CD8-positive, alpha-beta memory T cell (primary cell): ENCODE data around the gene TAPT1. TPM values are rescaled to one million over a fixed set of nuclear protein-coding genes. Genes with fewer than 3 reads are reported as not detected.
"Not testable (repeated sequence)": the region's sequence is repeated elsewhere in the genome, so short reads cannot be mapped to it uniquely, and the experiment has no call there.

Experiments
- CTCF ChIA-PET: fragments of 350-600 bp; sonication (Branson Sonifier 250); formaldehyde crosslinking; loops from one replicate; lab custom pipeline; 2021; ENCODE audit warnings: antibody characterized with exemption; lab: Charles Lee
- POLR2A ChIA-PET: fragments of 350-600 bp; sonication (Branson Sonifier 250); formaldehyde crosslinking; loops from one replicate; lab custom pipeline; 2021; ENCODE audit warnings: antibody characterized with exemption; lab: Charles Lee
- DNase-seq, 5 donors: peaks; one replicate each; pipeline versions ENCODE4 v3.0.0 to v3.0.0-alpha.2; 2020 to 2022; ENCODE audit warnings: mixed read lengths in 1 of 5
- H3K27ac ChIP-seq: one replicate; pipeline ENCODE4 v1.7.0; 2013; ENCODE audit warnings: low read depth, mild to moderate bottlenecking, low read length, moderate library complexity
- H3K27me3 ChIP-seq: 2 replicates; pipeline ENCODE4 v1.7.0; 2013; ENCODE audit warnings: low read length, mild to moderate bottlenecking; ENCODE audit not compliant: insufficient read depth, poor library complexity, severe bottlenecking
- H3K36me3 ChIP-seq: 2 replicates; pipeline ENCODE4 v1.7.0; 2013; ENCODE audit warnings: mild to moderate bottlenecking, low read length, moderate library complexity; ENCODE audit not compliant: insufficient read depth
- H3K4me1 ChIP-seq: 2 replicates; pipeline ENCODE4 v1.7.0; 2013; ENCODE audit warnings: mild to moderate bottlenecking, low read length, moderate library complexity; ENCODE audit not compliant: insufficient read depth
- H3K4me3 ChIP-seq: 2 replicates; pipeline ENCODE4 v1.7.0; 2013; ENCODE audit warnings: mild to moderate bottlenecking, low read length
- H3K9me3 ChIP-seq: 2 replicates; pipeline ENCODE4 v1.7.0; 2013; ENCODE audit warnings: mild to moderate bottlenecking, low read length
- H3K27ac Mint-ChIP-seq, 8 donors: one replicate each; pipeline ENCODE4 v1.8.0; 2020 to 2021; ENCODE audit warnings: mixed read lengths in 8 of 8, mild to moderate bottlenecking in 6 of 8, inconsistent platforms in 3 of 8, moderate library complexity in 3 of 8
- H3K27me3 Mint-ChIP-seq, 2 donors: one replicate each; pipeline ENCODE4 v1.8.0; 2020 to 2021; ENCODE audit warnings: mixed read lengths in 2 of 2, mild to moderate bottlenecking in 1 of 2, moderate library complexity in 1 of 2
- H3K36me3 Mint-ChIP-seq, 3 donors: one replicate each; pipeline ENCODE4 v1.8.0; 2020 to 2021; ENCODE audit warnings: mixed read lengths in 3 of 3, inconsistent platforms in 1 of 3, mild to moderate bottlenecking in 1 of 3
- H3K4me1 Mint-ChIP-seq, 3 donors: one replicate each; pipeline ENCODE4 v1.8.0; 2020 to 2021; ENCODE audit warnings: mixed read lengths in 3 of 3, inconsistent platforms in 1 of 3, mild to moderate bottlenecking in 1 of 3
- H3K4me3 Mint-ChIP-seq, 7 donors: one replicate each; pipeline ENCODE4 v1.8.0; 2020 to 2021; ENCODE audit warnings: mixed read lengths in 7 of 7, mild to moderate bottlenecking in 6 of 7, moderate library complexity in 4 of 7, inconsistent platforms in 2 of 7
- H3K9me3 Mint-ChIP-seq, 5 donors: one replicate each; pipeline ENCODE4 v1.8.0; 2020 to 2022; ENCODE audit warnings: mixed read lengths in 5 of 5, mild to moderate bottlenecking in 3 of 5, moderate library complexity in 2 of 5, inconsistent platforms in 1 of 5
- polyA plus RNA-seq: library from polyadenylated mRNA; unstranded; fragments of 300-500 nt; fragmentation: Illumina TruSeq; gene quantifications from one replicate; pipeline ENCODE4 v1.2.3, GENCODE V29; 2021
- total RNA-seq, 2 experiments: library from RNA; stranded (reverse); gene quantifications; one replicate each; pipeline ENCODE4 v1.2.3, GENCODE V29; 2021

Gene TAPT1, protein sequence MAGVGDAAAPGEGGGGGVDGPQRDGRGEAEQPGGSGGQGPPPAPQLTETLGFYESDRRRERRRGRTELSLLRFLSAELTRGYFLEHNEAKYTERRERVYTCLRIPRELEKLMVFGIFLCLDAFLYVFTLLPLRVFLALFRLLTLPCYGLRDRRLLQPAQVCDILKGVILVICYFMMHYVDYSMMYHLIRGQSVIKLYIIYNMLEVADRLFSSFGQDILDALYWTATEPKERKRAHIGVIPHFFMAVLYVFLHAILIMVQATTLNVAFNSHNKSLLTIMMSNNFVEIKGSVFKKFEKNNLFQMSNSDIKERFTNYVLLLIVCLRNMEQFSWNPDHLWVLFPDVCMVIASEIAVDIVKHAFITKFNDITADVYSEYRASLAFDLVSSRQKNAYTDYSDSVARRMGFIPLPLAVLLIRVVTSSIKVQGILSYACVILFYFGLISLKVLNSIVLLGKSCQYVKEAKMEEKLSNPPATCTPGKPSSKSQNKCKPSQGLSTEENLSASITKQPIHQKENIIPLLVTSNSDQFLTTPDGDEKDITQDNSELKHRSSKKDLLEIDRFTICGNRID
- total RNA-seq (10 to 100 TPM; 23.7 to 27.6 TPM), polyA plus RNA-seq (19.1 TPM)

DNA sequence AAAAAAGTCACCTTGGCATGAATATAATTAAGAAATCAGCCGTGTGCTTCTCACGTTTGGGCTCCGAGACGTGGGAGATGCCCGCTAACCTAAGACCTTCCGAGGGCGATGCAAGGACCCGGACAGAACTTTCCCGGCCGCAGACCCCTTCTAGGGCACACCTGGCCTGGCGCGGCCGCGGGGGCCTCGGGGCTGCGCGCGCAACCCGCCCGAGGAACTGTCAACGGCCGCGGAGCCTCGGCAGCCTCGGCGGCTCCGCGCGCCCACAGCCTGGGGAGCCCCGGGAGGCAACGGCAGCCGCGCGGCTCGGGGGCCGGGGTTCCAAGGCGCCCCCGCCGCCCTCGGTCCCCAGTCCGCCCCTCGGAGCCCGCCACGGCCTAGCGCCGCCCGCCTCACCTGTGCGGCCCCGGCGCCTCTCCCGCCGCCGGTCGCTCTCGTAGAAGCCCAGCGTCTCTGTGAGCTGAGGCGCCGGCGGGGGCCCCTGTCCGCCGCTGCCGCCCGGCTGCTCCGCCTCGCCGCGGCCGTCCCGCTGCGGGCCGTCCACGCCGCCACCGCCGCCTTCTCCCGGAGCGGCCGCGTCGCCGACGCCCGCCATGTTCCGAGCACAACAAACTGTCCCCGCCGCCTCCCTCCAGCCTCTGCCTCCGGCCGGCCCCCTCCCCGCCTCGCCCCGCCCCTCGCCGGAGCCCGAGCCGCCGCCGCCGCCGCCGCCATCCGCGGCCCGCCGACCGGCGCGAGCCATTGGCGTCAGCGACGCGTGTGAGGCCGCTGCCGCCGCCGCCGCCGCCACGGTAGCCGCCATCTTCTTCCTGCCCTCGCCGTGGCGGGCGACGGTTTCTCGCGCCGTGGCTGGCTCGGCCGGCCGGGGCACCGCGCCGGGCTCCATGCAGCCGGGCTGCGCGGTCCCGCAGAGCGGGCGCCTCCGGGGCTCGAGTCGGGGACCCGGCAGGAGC lies at the start of gene TAPT1:
TAPT1 (minus strand) TSS at position 609 of the 953 bp plus-strand sequence; CDS start at position 595, 14 bp downstream.
- Mint-ChIP-seq H3K9me3 (no peaks in the 10 kb centered on the region), H3K27me3 (no peaks in the 10 kb centered on the region), H3K4me1 (peaks cover 40 to 66% (median 57%) of the 10 kb centered on the region in 3 donors), H3K36me3 (peaks cover 0 to 8% (median 0%) of the 10 kb centered on the region in 3 donors), H3K27ac (peak within 1 kb of the TSS; percentile 94 to 98 (median 96)), H3K4me3 (peak within 1 kb of the TSS; percentile 90 to 96 (median 95))
- H3K36me3 ChIP-seq, result no peaks in the 10 kb centered on the region
- H3K27ac ChIP-seq, result peak within 1 kb of the TSS; percentile 62
- DNase-seq, result peak; percentile 68 to 81 (median 72)
- ChIA-PET CTCF (interaction anchor here (1.2 to 1.4 kb wide), 2 partner anchors 18 to 21 kb away, joined by 3 read pairs; no protein-coding TSS in a partner anchor), POLR2A (no interaction called here)
- H3K9me3 ChIP-seq, result no peaks in the 10 kb centered on the region
- H3K4me1 ChIP-seq, result peaks cover 44% of the 10 kb centered on the region
- no peaks in the 10 kb centered on the region for H3K27me3 ChIP-seq
- peak within 1 kb of the TSS; percentile 83 for H3K4me3 ChIP-seq

DNA sequence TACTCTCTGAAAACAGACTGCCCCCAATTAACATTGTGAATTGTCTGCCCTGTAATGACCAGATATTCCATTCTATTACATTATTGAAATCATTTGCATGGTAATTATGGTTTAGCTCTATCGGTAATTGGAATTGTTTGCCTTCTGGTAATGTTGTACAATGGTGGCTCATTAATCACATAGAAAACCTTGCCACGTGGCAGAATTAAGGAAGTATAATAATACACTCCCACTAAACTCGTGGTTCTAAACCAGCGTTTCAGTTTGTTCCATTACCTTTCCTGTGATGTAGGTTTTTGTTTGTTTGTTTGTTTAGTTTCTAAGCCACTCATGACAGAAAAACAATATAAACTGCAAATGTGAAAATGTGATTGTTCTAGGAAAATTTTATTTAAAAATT lies 45.1 kb upstream of the TAPT1 start:
- Mint-ChIP-seq H3K4me3 (no peak overlapping the region), H3K36me3 (peaks cover 0 to 3% (median 0%) of the 10 kb centered on the region in 3 donors), H3K4me1 (no peaks in the 10 kb centered on the region), H3K9me3 (peaks cover 0 to 7% (median 5%) of the 10 kb centered on the region in 5 donors), H3K27ac (no peak overlapping the region), H3K27me3 (peaks cover 2 to 15% of the 10 kb centered on the region in 2 donors)
- Histone ChIP-seq H3K27me3 (no peaks in the 10 kb centered on the region), H3K27ac (no peak overlapping the region), H3K36me3 (no peaks in the 10 kb centered on the region), H3K4me1 (no peaks in the 10 kb centered on the region), H3K4me3 (no peak overlapping the region), H3K9me3 (no peaks in the 10 kb centered on the region)
- DNase-seq, result no peak
- ChIA-PET CTCF (no interaction called here), POLR2A (no interaction called here)

DNA sequence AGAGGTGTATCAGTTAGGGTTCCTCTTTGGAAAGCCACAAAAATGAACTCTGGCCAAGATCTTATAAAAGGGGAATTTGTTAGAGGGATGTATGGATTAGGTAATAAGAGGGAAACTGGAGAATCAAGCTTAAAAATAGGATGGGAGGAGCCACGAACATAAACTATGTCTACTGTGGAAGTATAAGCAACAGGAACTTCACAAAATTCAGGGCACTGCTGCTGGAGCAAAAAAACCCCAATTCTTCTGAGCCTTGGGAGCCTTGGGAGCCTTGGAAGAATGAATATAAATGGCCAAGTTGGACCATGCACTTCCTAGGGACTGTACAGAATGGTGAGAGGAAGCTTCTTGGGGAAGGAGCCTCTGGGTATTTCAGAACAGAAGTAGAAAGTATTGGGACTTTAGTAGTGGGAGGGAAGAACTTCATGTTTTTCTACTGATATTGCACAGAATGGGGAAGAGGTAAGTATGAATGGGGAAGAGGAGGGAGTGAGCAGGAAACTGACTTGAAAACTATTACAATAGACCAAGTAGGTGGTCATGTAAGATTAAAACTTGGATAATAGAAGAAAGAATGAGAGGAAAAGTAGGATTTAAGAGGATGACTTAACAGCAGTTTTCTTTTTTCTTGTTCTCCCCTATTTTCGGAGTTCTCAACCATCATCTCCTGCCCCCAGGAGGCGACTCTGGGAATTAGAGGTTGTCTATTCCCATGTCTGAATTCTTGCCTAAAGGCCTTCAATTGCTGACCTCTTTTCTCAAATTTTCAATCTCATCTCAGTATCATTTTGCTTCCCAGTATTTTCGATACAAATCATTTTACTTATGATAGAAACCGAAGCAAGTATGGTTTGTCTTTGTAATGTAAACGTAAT lies 44.4 kb upstream of the TAPT1 start:
- POLR2A ChIA-PET, result no interaction called here
- peaks cover 0 to under 1% (median 0%) of the 10 kb centered on the region in 5 donors for H3K9me3 Mint-ChIP-seq
- CTCF ChIA-PET, result no interaction called here
- DNase-seq, result no peak
- no peak overlapping the region for H3K4me3 ChIP-seq
- H3K27ac ChIP-seq, result no peak overlapping the region
- no peaks in the 10 kb centered on the region for H3K36me3 ChIP-seq
- H3K27me3 Mint-ChIP-seq, result peaks cover 2 to 8% of the 10 kb centered on the region in 2 donors
- H3K4me1 ChIP-seq, result no peaks in the 10 kb centered on the region
- no peaks in the 10 kb centered on the region for H3K9me3 ChIP-seq
- peak overlapping the region in 1 of 8 donors; percentile 0 for H3K27ac Mint-ChIP-seq
- H3K4me1 Mint-ChIP-seq, result no peaks in the 10 kb centered on the region
- no peak overlapping the region for H3K4me3 Mint-ChIP-seq
- no peaks in the 10 kb centered on the region for H3K36me3 Mint-ChIP-seq
- H3K27me3 ChIP-seq, result no peaks in the 10 kb centered on the region

DNA sequence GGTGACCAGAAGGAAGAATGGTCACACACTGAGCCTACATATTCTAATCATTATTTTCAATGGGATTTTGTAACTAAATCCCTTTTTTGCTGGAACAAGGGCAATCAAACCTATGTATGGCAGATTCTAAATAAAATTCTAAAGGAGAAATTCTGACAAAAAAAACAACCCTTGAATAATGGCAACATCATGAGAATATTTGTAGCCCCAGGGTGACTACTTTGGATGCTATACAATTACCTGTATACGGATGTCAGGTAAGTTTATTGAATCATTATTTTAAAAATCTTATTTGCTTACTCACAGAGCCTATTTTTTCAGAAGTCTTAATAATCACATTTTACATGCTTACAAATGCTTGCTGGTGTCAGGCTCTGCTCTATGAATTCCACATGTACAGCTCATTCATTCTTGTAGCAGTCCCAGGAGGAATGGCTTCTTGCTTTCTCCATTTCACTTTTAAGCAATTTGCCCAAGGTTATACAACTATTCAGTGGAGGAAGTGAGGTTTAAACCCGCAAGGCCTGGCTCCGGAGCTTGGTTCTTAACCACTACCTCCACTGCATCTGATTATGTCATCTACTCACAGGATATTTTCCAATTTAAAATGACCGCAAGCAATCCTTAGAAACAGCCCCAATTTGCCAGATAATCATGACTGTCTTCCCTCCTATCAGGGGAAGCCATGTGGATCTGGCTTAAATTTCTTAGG lies 43.6 kb upstream of the TAPT1 start:
- H3K27ac Mint-ChIP-seq, POLR2A ChIA-PET, H3K9me3 ChIP-seq, H3K9me3 Mint-ChIP-seq, H3K36me3 ChIP-seq, H3K27ac ChIP-seq, H3K4me3 ChIP-seq, H3K27me3 Mint-ChIP-seq, H3K27me3 ChIP-seq, H3K4me3 Mint-ChIP-seq, H3K4me1 Mint-ChIP-seq, CTCF ChIA-PET, H3K36me3 Mint-ChIP-seq, DNase-seq, H3K4me1 ChIP-seq: not testable (repeated sequence)

DNA sequence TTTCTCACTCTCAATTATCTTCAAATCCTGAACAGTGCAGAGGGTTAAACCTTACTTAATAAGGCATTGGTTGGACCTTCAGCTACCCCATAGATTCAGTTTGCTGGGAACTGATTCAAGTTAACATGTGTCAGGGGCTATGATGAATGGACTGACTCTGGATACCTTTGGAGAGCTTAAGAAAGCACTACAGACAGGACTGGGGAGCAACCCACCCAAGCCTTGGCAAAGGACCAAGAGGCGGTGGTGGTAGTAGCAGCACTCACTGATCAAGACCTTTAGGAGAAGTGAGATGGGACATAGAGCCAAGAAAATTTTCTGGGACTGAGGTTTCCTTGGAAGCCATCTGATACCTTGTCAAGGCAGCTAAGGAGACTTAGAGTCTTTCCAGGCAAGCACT lies 43.0 kb upstream of the TAPT1 start:
- Histone ChIP-seq H3K27ac (no peak overlapping the region), H3K4me1 (no peaks in the 10 kb centered on the region), H3K4me3 (no peak overlapping the region), H3K27me3 (no peaks in the 10 kb centered on the region), H3K36me3 (no peaks in the 10 kb centered on the region), H3K9me3 (no peaks in the 10 kb centered on the region)
- H3K36me3 Mint-ChIP-seq, result no peaks in the 10 kb centered on the region
- H3K4me3 Mint-ChIP-seq, result no peak overlapping the region
- POLR2A ChIA-PET, result interaction anchor here (0.6 kb wide), 1 partner anchor 1279 kb away, joined by 3 read pairs; no protein-coding TSS in a partner anchor
- no peak for DNase-seq
- H3K27ac Mint-ChIP-seq, result no peak overlapping the region
- no peaks in the 10 kb centered on the region for H3K9me3 Mint-ChIP-seq
- peaks cover 0 to 5% of the 10 kb centered on the region in 2 donors for H3K27me3 Mint-ChIP-seq
- H3K4me1 Mint-ChIP-seq, result no peaks in the 10 kb centered on the region
- CTCF ChIA-PET, result no interaction called here

DNA sequence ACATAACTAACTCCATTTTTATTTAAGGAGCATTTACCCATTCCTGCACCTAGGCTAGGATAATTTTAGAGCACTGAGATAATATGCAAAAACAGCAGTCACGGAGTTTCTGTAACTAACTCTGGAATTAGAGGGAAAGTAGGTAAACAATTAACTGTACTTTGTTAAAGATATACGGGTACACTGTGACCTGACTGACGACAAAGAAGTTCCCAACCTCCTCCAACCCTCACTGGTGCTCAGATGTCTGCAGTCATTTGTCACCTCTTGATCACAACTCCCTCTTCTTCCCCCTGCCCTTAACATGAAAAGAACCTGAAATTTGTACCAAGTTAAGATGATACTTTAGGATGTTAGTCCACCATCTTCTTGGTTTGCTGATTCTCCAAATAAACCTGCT lies 42.0 kb upstream of the TAPT1 start:
- ChIA-PET POLR2A (no interaction called here), CTCF (no interaction called here)
- Histone ChIP-seq H3K36me3 (no peaks in the 10 kb centered on the region), H3K27ac (no peak overlapping the region), H3K4me3 (no peak overlapping the region), H3K4me1 (no peaks in the 10 kb centered on the region), H3K27me3 (no peaks in the 10 kb centered on the region), H3K9me3 (no peaks in the 10 kb centered on the region)
- H3K36me3 Mint-ChIP-seq, result no peaks in the 10 kb centered on the region
- H3K27me3 Mint-ChIP-seq, result peaks cover 0 to 5% of the 10 kb centered on the region in 2 donors
- DNase-seq, result no peak
- H3K27ac Mint-ChIP-seq, result peak overlapping the region in 2 of 8 donors; percentile 2 to 24
- H3K4me3 Mint-ChIP-seq, result no peak overlapping the region
- no peaks in the 10 kb centered on the region for H3K9me3 Mint-ChIP-seq
- H3K4me1 Mint-ChIP-seq, result no peaks in the 10 kb centered on the region

DNA sequence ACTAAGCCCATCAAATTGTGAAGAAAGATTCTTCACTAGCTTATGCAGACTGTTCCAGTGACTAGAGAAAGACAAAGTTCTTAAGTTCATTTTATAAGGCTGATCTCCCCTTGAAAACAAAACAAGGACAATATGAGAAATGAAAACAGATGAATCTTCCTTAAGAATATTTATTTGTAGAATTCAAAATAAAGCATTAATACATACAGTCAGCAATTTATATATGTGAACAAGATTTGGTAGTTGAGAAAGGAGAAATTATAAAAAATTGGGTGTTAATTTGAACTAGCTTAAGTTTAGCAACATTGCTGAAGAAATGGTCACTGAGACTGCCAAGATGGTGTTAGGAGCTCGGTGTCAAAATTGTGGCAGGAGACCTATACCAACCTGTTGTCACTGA lies 41.4 kb upstream of the TAPT1 start:
- H3K27me3 ChIP-seq, result no peaks in the 10 kb centered on the region
- no peaks in the 10 kb centered on the region for H3K36me3 Mint-ChIP-seq
- peaks cover 0 to 3% of the 10 kb centered on the region in 2 donors for H3K27me3 Mint-ChIP-seq
- H3K36me3 ChIP-seq, result no peaks in the 10 kb centered on the region
- no peaks in the 10 kb centered on the region for H3K9me3 Mint-ChIP-seq
- no peak for DNase-seq
- H3K4me3 ChIP-seq, result no peak overlapping the region
- no peak overlapping the region for H3K27ac Mint-ChIP-seq
- no peaks in the 10 kb centered on the region for H3K4me1 ChIP-seq
- H3K4me1 Mint-ChIP-seq, result peaks cover 0 to 2% (median under 1%) of the 10 kb centered on the region in 3 donors
- POLR2A ChIA-PET, result no interaction called here
- no peak overlapping the region for H3K27ac ChIP-seq
- H3K9me3 ChIP-seq, result no peaks in the 10 kb centered on the region
- CTCF ChIA-PET, result no interaction called here
- H3K4me3 Mint-ChIP-seq, result no peak overlapping the region
